ENCODE results near the gene CCNY.
"Not testable (repeated sequence)": the region's sequence is repeated elsewhere in the genome, so short reads cannot be mapped to it uniquely, and the experiment has no call there.

CCNY gene

DNA sequence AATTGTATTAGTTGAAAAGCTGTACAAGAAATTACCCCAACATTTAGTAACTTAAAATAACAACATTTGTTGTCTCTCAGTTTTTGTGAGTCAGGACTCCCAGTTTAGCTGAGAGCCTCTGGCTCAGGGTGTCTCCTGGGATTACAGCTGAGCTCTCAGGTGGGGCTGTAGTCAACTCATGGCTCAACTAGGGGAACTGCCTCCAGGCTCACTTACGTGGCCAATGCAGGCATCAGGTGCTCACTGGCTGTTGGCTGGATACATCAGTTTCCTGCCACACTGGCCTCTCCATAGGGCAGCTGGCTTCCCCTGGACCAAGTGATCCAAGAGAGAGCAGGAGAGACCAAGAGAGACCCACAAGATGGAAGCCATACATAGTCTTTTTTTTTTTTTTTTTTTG is 17.5 kb downstream of the CCNY start:
- DNase-seq (ENCODE audit: low read depth in 2 of 3, low spot score in 2 of 3), result no peak

DNA sequence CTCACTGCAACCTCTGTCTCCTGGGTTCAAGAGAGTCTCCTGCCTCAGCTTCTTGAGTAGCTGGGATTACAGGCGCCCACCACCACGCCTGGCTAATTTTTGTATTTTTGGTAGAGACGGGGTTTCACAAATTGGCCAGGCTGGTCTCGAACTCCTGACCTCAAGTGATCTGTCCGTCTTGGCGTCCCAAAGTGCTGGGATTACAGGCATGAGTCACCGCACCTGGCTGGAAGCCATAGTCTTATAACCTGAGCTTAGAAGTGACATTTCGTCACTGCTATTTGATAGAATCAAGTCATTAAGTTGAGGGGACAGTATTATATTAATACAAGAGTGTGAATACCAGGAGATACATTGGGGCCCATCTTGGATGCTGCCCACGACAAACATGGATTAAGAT is 17.9 kb downstream of the CCNY start:
- not testable (repeated sequence) for DNase-seq (ENCODE audit: low read depth in 2 of 3, low spot score in 2 of 3)

GRCh38 chr10:35355971-35356724 is 19.8 kb downstream of the CCNY start:
- no peak for DNase-seq (ENCODE audit: low read depth in 2 of 3, low spot score in 2 of 3)

DNA sequence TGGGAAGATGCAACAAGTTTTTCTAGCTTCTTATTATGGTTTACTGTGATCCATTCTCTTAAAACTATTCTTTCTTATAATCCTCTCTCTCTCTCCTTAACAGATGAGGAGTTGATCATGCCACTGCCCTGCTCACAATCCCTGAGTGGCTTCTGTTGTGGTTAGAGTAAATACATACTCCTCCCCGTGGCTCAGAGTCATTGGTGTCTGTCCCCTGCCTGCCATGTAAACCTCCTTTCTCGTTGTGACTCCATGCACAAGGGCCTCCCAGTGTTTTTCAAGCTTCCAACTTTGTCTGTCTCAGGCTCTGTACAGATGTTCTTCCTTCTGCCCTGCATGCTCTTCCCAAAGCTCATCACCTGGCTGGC is 20.4 kb downstream of the CCNY start:
- no peak for DNase-seq (ENCODE audit: low read depth in 2 of 3, low spot score in 2 of 3)

DNA sequence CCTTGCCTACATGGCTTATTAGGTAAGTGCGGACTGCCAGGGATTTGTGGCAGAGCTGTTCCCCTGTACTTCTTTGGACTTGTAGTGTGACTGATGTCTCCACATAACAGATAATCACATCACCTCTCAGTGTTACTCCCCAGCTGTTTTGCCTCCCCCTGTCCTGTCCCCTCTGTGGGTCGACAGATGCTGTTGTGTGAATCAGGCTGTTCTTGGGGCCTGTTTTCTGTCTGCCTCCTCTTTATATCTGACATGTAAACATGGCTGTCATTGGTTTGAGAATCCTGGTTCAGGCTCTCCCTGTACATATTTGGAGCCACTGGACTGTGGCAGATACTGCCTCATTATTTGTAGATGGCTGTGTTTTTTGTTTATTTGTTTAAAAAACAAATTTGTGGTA is 22.7 kb downstream of the CCNY start:
- DNase-seq (ENCODE audit: low read depth in 2 of 3, low spot score in 2 of 3), result no peak

GRCh38 chr10:35359873-35360272 is 23.6 kb downstream of the CCNY start:
- DNase-seq (ENCODE audit: low read depth in 2 of 3, low spot score in 2 of 3), result no peak

DNA sequence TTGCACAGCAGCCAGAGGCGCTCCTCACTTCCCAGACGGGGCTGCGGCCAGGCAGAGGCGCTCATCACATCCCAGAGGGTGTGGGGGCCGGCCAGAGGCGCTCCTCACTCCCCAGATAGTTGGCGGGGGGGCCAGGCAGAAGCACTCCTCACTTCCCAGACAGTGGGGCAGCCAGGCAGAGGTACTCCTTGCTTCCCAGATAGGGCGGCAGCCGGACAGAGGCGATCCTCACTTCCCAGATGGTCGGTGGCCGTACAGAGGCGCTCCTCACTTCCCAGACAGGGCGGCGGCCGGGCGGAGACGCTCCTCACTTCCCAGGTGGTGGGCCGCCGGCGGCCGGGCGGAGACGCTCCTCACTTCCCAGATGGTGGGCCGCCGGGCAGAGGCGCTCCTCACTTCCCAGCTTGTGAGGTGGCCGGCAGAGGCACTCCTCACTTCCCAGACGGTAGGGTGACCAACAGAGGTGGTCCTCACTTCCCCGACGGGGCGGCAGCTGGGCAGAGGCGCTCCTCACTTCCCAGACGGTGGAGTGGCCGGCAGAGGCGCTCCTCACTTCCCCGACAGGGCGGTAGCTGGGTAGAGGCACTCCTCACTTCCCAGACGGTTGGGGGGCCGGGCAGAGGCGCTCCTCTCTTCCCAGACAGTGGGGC is 26.5 kb downstream of the CCNY start:
- DNase-seq (ENCODE audit: low read depth in 2 of 3, low spot score in 2 of 3), result no peak

- no peak for DNase-seq (ENCODE audit: low read depth in 2 of 3, low spot score in 2 of 3)
Observed at GRCh38 chr10:35363587-35363986, 27.3 kb downstream of the CCNY start.

DNA sequence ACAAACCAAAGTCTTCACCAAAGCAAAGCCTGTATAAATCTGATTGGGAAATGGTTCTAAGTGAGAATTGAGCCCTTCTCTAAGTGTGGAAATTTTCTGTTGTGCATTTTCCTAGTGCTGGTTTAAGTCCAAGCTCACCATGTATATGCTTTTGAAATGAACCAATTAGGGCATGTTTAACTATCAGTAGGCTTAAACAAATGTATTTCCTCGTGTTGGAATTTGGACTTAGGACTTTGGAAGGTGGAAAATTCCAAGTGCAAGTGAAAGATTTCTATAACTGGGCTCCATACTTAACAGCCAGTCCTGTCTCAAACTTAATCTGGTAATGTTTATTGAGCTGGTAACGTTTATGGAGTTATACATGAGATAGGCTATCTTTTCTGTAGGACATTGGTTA is 28.5 kb downstream of the CCNY start:
- DNase-seq (ENCODE audit: low read depth in 2 of 3, low spot score in 2 of 3), result no peak

DNA sequence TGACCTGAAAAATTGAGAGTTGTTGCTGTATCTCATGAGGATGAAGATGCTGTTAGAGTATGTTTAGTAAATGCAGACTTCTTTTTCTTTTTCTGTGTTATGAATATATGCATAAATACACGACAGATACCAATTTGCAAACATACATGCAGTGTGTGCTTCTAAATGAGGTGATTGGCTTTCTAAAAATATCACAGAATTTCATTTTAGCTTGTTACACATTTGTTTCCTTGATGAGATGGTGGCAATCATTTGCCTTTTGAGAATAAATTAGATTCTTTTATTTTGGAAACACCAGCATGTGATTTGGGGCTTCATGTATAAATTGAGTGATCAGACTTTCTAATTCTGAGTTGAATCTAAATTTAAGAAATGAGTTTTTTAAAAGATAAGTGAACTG is 29.7 kb downstream of the CCNY start:
- no peak for DNase-seq (ENCODE audit: low read depth in 2 of 3, low spot score in 2 of 3)

DNA sequence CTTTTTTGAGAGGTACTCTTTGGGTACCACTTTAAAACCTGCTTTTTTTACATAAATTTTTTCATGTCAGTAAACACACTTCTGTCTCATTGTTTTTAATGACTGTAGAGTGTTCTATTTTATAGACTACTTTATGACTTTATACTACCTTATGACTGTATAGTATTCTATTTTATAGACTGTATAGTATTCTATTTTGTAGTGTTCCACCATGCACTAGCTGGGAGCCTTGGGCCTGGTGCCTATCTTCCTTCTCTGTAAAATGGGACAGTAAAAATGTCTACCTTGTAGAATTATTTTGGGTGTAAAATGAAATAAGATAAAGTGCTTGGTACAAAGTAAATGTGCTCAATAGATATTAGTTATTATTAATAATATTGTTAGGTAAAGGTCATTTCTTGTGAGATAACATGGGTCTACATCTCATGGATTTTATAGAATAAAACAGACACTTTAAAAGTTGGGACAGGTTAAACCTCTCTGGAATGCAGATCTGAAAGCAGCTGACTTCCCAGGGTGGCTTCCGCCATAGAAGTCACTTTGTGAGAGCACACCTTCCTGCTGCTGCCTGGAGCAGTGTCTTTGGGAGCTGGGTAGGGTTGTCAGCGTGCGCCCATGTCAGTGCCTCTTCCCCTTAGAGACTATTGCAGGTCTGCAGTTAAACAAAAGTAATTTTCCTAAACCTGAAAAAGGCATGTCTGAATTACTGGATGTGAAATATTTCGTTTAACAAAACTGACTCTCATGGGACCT is 31.0 kb downstream of the CCNY start:
- DNase-seq (ENCODE audit: low read depth in 2 of 3, low spot score in 2 of 3), result no peak

- DNase-seq (ENCODE audit: low read depth in 2 of 3, low spot score in 2 of 3), result no peak
Observed at GRCh38 chr10:35367982-35368381, 31.7 kb downstream of the CCNY start.

DNA sequence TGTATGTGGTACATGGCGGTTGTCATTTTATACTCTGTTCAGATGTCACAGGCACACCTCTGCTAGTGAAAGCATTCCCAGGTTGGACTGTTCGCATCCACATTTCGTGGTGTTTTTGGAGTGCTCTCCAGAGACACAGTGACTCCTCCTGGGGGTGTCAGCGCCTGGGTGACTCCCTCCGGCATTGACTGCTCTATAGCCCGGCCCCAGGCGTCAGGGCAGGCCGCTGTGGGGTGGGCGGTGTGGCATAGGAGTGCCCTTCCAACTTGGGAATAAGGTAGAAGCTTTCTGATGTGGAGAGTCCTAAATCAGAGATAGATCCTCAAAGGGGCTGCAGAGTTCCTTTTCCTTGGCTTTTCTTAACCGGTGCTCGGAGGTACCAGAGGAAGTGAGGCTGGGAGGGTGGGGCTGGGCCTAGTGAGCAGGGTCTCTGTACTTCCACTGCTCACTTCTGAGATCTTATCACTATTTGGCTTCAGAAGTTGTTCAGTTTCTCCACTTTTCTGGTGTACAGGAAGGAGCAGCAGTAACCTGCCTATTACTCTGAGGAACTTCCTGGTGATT is 32.3 kb downstream of the CCNY start:
- DNase-seq (ENCODE audit: low read depth in 2 of 3, low spot score in 2 of 3), result no peak

GRCh38 chr10:35369049-35369611 is 32.8 kb downstream of the CCNY start:
- no peak for DNase-seq (ENCODE audit: low read depth in 2 of 3, low spot score in 2 of 3)

DNA sequence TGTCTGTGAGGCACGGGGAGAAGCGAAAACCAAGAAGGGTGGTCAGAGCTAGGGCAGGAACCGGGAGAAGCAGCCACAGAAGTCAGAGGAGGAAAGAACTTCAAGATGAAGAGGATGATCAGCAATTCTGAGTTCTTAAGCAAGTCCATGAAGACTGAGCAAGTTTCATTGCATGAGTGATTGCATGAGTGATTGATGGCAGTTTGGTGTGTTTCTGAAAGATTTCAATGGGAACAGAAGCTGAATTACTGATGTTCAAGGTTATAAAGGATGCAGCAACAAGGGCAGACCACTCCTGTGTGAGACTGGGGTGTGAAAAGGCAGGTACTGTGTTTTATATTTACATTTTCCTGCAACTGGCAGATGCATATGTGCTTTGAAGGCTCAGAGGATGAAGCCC is 35.4 kb downstream of the CCNY start:
- DNase-seq (ENCODE audit: low read depth in 2 of 3, low spot score in 2 of 3), result no peak

- DNase-seq (ENCODE audit: low read depth in 2 of 3, low spot score in 2 of 3), result no peak
Observed at GRCh38 chr10:35372329-35372728, 36.0 kb downstream of the CCNY start.

DNA sequence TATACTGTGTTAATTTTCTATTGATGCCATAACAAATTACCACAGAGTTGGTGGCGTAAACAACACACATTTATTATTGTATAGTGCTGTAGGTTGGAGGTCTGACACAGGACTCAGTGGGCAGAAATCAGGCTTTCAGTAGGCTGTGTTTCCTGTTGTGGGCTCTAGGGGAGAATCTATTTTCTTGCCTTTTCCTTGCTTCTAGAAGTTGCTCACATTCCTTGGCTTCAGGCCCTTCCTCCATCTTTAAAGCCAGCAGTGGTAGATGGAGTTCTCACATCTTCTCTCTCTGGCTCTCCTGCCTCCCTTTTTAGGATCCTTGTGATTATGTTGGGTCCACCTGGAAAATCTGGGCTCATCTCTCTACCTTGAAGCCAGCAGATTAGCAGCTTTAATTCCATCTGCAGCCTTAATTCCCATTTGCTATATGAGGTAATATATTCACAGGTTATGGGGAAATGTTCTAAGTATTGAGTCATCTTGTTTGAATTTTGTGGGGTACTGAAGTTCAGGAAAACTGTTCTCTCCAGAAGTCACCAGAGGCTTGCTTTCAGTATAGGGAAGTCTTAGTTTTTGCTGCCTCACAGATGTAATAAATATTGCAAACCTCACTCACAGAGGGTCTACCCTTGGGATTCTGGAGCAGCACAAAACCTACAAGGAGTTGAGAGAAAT is 38.9 kb downstream of the CCNY start:
- no peak for DNase-seq (ENCODE audit: low read depth in 2 of 3, low spot score in 2 of 3)

DNA sequence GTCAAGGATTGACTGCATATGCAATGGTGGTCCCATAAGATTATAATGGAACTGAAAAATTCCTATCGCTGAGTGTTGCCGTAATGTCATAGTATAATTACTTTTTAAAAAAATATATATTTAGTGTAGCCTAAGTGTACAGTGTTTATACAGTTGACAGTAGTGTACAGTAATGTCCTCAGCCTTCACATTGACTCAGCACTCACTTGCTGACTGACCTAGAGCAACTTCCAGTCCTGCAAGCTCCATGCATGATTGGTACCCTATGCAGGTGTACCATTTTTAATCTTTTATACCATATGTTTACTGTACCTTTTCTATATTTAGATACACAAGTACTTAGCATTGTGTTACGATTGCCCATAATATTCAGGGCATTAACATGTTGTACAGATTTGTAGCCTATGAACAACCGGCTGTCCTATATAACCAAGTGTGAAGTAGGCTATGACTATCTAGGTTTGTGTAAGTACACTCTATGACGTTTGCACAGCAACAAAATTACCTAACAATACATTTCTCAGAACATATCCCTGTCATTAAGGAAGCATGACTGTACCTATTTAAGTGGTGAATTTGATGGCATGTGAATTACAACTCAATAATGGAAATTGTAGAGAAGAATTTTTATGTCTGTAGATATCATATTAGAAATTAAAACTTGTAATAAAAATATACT is 40.9 kb downstream of the CCNY start:
- DNase-seq (ENCODE audit: low read depth in 2 of 3, low spot score in 2 of 3), result no peak

DNA sequence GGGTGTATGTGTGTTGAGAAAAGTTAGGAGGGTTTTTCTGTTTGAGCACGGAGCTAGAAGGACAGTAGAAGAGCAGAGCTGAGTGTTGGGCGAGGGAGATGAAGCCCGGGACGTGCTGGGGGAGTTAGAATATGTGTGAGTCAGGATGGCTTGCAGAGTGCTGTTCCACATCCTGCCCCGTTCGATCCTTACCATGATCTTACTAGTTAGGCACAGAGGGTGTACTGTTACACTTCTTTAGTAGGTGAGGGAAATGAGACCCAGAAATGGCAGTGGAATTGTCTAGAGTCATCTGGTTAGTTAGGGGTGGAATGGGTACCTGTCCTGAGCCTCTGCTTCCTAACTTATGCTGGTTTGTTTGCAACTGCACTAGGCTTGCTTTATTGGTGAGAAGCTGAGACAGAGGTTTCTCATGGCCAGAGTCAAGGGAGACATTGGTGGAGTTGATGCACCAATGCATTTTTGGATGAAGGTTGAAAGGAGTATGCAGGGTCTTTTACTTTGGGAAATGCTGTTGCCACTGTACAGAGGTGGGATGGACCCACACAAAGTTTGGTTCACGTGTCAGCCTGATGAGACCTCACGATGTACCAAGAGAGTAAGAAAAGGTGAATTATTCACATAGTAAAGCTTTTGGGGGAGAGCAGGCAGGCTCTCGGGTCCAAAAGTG is 42.4 kb downstream of the CCNY start:
- DNase-seq (ENCODE audit: low read depth in 2 of 3, low spot score in 2 of 3), result no peak

Data from activated CD8-positive, alpha-beta memory T cell treated with anti-CD3 and anti-CD28 coated beads for 48 hours (primary cell).